GM12892 (cell line): ENCODE data around the gene SCUBE1.

Source experiments
- POLR2A ChIP-seq: IDR thresholded peaks from 2 replicates; pipeline ENCODE4 v1.6.1; 2011; ENCODE audit warnings: low read depth, low read length, control low read depth
- TAF1 ChIP-seq: IDR thresholded peaks from 2 replicates; pipeline ENCODE4 v1.6.1; 2011; ENCODE audit warnings: low read depth, mild to moderate bottlenecking, control low read depth, low read length, borderline replicate concordance

DNA sequence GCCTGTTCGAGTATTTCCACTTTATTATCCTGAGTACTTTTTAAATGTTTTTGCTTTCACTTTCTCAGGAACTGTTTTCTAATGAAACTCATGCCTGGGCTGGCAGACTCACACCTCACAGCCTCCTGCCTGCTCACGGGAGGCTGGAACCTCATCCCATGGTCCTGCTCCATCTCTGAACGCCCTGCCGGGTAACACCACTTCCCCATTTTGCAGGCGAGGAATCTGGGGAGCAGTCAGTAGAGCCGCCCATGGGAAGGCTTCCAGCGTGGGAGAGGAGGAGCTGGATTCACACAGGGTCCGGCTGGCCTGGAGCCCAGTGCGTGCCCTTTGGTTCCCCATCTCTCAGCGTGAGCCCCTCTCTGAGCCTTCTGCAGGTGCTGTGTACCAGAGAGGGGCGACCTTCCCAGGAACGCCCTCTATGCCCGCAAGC lies 53.6 kb downstream of the SCUBE1 start:
- TF ChIP-seq POLR2A: no peak
- TF ChIP-seq TAF1: no peak
